Measurements from ENCODE around the gene ETNK2.
A peak's percentile ranks its signal among the peaks of the same experiment; 100 is the strongest.

Gene ETNK2

DNA sequence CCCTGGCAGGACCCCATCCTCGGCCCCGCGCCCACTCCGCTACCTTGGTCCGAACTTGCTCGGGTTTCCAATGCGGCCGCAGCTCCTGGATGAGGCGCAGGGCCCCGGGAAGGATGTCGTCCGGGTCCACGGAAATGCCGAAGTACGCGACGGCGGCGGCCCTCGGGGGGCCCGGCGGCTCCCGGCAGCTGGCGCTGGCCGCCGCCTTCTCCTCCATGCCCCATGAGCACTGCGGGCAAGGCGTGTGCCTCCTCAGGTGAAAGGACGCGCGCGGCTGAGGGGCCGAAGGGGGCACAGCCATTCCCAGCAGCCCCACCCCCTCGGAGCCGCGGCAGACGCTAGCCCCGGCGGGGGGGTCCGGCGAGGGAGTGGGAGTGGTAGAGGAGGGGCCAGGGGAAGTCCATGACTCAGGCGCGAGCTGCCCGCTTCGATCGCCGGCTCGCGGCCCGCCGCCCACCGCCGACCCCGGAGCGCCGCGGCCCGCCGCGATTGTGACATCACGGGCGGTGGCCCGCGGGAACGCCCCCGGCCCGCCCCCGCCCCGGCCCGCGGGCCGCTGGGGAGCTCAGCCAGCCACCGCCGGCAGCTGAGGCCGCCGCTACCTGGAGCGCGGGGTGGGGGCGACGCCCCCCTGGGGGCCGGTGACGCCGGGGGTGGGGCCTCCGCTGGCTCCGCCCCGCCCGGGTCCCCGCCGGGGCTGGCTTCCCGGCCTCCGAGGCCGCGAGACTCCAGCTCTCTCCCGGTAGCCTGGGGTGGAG lies at the start of gene ETNK2:
TSS of gene ETNK2 (minus strand) at position 493 of the 758 bp plus-strand sequence. CDS start at position 301, 192 bp downstream.
- peak; percentile 23 for DNase-seq

DNA sequence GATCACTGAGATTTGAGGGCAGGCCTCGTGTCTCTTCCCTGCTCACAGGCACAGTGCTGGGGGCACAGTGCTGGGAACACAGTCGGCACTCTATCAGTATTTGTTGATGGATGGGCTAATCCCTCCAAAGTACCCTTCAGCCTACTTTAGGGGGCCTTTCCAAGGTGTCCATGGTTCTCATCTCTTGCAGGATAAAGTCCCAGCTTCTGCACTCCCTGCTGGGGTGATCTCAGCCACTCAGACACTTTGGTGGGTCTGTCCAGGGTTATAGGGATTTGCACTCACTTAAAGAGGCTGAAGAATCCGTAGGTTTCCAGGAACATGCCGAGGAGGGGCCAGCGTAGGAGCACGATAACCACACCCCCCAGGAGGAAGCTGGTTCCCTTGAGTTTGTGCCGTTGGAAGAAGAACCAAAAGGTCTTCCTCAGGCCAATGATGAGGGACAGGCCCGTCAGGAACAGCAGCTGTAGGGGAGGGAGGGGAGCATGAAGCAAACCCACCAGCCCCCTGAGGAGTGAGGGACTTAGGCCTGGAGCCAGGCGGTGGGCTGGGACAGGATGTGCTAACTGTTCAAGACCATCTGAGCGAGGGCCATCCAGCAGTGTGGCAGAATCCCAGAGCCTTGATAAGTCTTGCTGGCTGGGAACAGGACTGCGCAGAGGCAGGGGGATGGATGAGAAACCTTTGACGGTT lies 49.6 kb upstream of the ETNK2 start:
- no peak for DNase-seq

GRCh38 chr1:204199579-204199978 lies 47.7 kb upstream of the ETNK2 start:
- no peak for DNase-seq

DNA sequence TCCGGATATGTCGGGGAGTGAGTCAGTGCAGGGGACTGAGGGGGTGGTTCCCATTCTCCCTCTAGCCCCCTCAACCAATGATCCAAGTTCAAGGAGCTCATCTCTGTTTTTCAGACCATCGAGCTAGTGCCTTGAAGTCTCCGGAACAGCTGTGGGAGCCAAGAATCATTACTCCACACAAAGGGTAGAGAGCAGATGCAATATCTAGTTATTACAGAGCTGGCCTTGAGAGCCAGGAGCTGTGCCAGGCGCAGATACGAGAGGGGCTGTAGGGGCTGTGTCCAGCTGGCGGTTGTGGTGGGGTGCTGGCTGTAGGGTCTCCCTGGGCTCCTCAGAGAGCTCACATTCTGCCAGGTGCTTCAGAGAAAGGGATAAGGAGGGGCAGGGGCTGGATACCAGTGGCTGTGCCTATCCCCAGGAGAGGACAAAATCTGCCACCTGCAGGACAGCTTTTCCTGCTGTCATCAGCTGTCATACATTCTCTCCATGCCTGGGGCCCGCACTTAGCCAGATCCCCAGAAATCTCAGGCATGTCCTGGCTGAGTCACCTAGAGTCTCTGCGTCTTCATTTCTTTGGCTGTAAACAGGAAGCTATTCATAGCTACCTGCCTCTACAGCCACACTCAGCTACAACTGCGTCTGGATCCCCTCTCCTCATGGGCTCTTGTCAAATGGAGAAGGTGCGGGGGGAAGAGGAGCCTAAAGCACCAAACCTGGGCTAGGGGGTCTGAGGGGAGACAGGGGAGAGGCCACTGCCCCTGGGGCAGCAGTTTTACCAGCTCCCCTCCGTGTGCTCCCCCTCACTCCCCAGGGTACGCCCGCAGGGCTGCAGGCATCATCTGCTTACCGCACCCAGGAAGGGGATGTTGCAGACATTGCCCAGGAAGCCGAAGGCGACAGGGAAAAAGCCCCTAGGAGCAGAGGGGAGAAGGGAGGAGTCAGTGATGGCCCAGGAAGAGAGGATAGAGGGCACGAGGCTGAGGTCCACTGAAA lies 46.8 kb upstream of the ETNK2 start:
- DNase-seq = no peak

- no peak for DNase-seq
These were observed 45.2 kb upstream of the ETNK2 start for GRCh38 chr1:204197068-204197467.

DNA sequence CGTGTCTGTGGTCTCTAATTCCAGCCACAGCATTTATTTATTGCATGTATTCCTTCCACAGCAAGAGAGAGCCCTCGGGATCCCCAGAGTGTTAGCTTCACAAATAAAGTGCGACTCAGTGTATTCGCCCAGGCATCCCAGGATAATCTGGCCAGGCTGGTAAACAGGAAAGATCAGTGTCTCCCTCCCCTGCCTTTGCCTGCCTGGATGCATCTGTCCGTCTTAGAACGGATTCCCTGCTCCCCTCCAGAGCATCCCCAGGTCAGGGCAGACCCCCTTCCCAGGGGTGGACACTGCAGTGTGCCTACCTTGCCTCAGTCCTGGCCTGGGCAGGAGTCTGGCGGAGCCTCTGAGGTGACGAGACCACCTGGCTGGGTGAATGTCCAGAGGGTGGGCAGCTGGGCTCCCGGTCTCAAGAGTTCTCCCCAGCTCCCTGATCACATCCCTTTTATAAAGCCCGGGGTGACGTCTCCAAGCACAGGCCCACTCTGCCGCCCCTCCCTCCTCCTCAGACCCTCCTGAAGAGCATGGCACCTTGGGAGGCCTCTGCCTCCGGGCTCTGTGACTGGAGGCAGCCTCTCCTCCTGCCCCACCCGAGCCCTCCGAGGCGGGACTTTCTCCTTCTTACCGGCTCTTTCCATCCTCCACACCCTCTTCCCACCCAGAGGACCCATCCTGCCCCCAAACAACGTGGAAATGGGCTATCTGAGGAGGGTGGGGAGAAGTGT lies 44.4 kb upstream of the ETNK2 start, which contains the start of gene KISS1:
TSS of gene KISS1 (minus strand) at position 424 of the 728 bp plus-strand sequence. CDS start 3,615 bp downstream, outside the sequence.
- no peak for DNase-seq

DNA sequence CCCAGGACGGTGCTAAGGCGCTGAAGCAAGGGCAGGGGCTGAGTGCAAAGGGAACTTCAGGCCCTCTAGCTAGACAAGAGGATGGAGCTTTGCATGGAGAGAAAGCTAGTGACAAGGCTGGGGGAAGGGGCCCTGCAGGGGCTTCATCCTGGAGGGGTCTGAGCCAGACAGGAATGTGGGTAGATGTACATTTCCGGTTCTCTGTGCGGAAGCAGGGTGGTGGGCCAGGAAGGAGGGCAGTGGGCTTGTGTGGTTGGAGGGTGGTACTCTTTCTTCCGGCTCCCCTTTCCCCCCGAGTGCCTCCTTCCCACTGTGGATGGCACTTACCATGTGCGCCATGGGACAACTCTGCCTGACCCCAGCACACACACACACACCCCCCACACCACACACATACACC lies 42.9 kb upstream of the ETNK2 start:
- no peak for DNase-seq

- no peak for DNase-seq
These were observed 42.2 kb upstream of the ETNK2 start for GRCh38 chr1:204194080-204194479.

GRCh38 chr1:204192589-204193352 lies 40.9 kb upstream of the ETNK2 start:
- DNase-seq = no peak

DNA sequence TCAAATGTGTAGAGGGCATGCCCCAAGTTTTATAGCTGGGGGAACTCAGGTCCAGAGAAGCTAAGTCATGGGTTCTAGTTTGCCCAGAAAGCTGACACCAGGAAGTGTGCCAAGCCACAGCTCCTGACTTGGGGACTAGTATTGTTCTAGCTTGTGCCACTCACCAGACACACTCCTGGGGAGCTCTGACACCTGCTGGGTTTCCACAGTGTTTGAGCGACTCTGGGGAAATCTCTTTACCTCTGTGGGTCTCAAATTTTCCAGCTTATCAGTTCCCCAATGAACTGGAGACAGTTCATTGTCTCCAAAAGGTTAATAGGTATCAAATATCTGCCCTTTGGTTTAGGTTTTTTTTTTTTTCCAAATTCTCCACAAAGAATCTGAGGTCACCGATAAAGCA lies 40.2 kb upstream of the ETNK2 start:
- DNase-seq = no peak

DNA sequence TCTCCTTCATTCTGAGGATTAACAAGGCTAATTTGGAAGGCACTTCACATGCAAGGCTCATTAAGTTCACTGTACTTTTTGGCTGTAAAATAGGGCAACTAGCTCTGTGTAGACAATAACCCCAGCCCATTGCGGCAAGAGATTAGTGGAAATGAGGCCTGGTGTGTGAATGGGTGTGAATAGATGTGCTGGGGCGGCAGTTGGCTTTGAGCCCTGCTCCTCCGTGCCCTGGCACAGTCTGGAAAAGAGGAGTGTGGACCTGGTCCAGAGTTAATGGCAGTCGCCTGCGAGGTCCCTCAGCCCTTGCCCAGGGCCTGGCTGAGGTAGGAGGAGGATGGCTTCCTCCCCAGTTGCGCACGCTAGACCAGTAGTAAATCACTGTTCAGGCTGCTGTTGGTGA lies 39.6 kb upstream of the ETNK2 start:
- DNase-seq = no peak

DNA sequence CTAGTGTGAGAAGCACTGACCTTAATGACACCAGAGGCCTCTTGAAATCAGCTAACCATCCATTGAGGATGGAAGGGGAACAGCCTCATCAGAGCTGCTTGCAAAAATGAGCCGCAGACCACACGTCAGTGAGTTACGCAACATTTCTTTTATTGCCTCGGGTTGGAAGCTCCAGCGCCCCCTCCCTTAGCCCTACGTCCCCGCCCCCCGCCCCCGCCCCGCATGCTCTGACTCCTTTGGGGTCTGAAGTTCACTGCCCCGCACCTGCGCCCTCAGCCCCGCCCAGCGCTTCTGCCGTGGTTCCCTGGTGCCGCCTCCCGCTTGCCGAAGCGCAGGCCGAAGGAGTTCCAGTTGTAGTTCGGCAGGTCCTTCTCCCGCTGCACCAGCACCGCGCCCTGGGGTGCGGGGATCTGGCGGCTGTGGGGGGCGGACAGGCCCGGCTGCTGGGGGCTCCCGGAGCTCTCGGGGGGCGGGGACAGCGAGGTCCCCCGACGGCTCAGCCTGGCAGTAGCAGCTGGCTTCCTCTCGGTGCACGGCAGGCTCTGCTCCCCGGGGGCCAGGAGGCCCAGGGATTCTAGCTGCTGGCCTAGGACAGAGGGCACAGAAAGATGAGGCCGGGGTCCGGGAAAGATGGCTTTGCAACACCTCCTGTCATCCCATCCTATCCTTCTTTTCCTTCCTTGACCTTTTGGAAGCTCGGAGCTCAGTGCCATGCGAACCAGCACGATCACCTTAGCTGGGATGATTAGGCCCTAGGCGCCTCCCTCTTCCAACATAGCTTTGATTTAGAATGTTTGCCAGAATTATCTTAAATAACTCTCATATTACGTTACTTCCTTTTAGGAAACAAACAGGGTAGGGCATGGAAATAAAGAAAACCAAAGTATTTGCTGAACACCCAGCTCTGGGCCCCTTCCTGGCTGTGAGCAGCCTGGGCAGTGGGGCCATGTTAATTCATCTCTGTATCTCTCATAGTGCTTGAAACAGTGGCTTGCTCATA lies 38.7 kb upstream of the ETNK2 start:
- DNase-seq = no peak

GRCh38 chr1:204188959-204189639 lies 37.3 kb upstream of the ETNK2 start:
- DNase-seq = no peak

- DNase-seq = no peak
These were observed 34.8 kb upstream of the ETNK2 start for GRCh38 chr1:204186597-204186996.

- no peak for DNase-seq
These were observed 29.3 kb upstream of the ETNK2 start for GRCh38 chr1:204181116-204181515.

DNA sequence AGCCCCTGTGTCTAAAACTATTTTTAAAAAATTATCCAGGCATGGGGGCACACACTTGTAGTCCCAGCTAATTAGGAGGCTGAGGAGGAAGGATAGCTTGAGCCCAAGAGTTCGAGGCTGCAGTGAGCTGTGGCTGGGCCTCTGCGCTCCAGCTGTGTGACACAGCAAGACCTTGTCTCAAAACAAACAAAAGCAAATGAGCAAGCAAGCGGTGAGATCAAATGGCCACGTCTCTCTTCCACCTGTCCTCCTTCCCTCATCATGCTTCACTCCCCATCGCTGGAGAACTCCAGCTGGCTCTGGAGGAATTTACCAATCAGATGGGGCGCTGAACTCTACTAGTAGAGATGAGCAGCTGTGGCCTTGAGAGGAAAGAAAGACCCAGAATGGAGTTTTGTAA lies 28.3 kb upstream of the ETNK2 start:
- DNase-seq = no peak

GRCh38 chr1:204178487-204179281 lies 26.8 kb upstream of the ETNK2 start:
- no peak for DNase-seq

DNA sequence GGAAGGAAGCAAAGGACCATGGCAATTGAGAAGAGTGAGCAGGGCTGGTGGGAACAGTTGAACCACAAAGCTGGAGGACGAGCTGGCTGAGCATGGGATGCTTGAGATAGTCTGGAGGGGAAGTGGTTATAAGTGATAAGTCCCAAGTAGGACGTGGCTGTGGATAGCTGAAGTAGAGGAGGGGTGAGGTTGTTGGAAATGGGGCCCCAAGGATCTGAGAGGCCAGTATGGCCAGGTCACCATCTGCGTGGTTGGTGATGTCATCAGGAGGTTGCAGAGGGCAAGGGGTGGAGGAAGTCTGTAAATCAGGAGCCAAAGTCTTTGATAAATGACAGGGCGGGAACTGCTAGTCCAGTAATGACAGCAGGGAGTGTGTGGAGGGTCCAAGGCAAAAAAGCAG lies 25.3 kb upstream of the ETNK2 start:
- no peak for DNase-seq

DNA sequence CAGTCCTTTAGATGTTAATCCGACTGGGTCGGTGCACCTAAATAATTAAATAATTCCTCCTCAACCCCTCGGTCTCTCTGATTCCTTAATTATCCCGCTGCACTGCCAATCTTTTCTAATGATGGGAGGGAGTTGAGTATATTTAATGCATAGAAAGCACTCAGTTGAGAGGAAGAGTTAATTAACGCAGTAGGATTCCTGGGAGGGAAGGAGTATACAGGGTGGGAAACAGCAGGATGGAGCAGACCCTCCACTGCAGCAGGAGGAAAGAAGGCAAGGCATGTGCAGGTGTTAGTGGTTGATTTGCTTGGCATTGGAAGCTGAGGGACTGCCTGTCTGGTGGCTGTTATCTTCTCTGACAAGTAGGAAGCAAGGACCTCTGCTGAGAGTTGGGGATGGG lies 24.2 kb upstream of the ETNK2 start:
- no peak for DNase-seq

Data from NCI-H1694 (cell line).